ENCODE results near the gene C19orf38. TPM values are rescaled to one million over a fixed set of nuclear protein-coding genes. Genes with fewer than 3 reads are reported as not detected.

The C19orf38 gene
- total RNA-seq, 1 donor from 2014 or later = 0.44 TPM

DNA sequence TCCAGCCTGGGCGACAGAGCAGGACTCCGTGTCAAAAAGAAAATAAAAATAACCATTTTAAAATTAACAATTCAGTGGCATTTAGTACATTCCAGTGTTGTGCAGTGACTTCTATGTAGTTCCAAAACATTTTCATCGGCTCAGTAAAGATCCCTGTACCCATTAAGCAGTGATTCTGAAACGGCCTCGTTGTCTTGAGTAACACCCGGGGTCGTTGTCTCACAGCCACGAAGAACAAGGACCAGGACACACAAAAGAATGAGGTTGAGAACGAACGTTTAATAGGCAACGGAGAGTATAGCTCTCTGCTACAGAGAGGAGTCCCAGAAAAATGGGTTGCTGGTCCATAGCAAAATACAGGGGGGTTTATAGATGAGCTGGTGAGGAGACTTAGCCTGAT is 9.8 kb upstream of the C19orf38 start:
- no peak for DNase-seq
- H3K9me3 Mint-ChIP-seq (ENCODE audit: unreplicated experiment) = peaks cover 13% of the 10 kb centered on the region
- no peaks in the 10 kb centered on the region for H3K36me3 Mint-ChIP-seq (ENCODE audit: unreplicated experiment)
- H3K27me3 Mint-ChIP-seq (ENCODE audit: unreplicated experiment) = peaks cover 19% of the 10 kb centered on the region
- TF ChIP-seq, protein P1, sequence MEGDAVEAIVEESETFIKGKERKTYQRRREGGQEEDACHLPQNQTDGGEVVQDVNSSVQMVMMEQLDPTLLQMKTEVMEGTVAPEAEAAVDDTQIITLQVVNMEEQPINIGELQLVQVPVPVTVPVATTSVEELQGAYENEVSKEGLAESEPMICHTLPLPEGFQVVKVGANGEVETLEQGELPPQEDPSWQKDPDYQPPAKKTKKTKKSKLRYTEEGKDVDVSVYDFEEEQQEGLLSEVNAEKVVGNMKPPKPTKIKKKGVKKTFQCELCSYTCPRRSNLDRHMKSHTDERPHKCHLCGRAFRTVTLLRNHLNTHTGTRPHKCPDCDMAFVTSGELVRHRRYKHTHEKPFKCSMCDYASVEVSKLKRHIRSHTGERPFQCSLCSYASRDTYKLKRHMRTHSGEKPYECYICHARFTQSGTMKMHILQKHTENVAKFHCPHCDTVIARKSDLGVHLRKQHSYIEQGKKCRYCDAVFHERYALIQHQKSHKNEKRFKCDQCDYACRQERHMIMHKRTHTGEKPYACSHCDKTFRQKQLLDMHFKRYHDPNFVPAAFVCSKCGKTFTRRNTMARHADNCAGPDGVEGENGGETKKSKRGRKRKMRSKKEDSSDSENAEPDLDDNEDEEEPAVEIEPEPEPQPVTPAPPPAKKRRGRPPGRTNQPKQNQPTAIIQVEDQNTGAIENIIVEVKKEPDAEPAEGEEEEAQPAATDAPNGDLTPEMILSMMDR (IDR thresholded peaks at IDR 0.05; ENCODE audit: partially characterized antibody, unreplicated experiment) = no peak
- H3K4me1 Mint-ChIP-seq (ENCODE audit: low read depth, unreplicated experiment) = peaks cover 6% of the 10 kb centered on the region
- peak overlapping the region; percentile 6 for H3K4me3 Mint-ChIP-seq (ENCODE audit: unreplicated experiment)
- no peak overlapping the region for H3K27ac Mint-ChIP-seq (ENCODE audit: unreplicated experiment)

DNA sequence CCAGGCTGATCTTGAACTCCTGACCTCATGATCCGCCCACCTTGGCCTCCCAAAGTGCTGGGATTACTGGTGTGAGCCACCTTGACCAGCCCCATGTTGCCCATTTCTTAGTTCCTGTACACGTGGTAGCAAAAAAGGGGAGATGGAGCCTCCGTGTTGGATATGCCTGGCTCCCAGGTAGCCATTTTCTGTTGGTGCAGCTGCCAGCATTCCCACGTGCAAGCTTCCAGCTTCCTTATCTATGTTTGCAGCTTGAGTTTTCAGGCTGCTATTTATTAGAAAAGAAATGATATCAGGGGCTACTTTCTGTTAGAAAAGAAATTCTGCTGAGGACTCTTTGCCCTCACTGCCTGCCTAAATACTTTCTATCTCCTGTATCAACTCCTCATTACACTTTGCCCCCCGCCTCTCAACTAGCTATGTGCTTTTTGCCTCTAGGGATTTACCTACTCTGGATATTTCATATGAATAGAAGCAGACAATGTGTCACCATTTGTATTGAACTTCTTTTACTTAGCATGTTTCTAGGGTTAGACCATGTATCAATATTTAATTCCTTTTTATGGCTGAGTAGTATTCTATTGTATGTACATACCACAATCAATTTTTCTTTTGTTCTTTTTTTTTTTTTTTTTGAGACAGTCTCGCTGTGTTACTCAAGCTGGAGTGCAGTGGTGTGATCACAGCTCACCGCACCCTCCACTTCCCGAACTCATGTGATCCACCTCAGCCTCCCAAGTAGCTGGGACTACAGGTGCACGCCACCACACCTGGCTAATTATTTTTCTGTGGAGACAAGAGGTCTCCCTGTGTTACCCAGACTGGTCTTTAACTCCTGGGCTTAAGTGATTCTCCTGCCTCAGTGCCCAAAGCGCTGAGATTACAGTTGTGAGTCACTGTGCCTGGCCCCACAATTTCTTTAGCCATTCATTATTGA is 8.8 kb upstream of the C19orf38 start:
- Mint-ChIP-seq H3K9me3 (ENCODE audit: unreplicated experiment) (peaks cover 10% of the 10 kb centered on the region), H3K4me3 (ENCODE audit: unreplicated experiment) (no peak overlapping the region), H3K36me3 (ENCODE audit: unreplicated experiment) (no peaks in the 10 kb centered on the region), H3K27me3 (ENCODE audit: unreplicated experiment) (peaks cover 22% of the 10 kb centered on the region), H3K4me1 (ENCODE audit: low read depth, unreplicated experiment) (peaks cover 6% of the 10 kb centered on the region), H3K27ac (ENCODE audit: unreplicated experiment) (no peak overlapping the region)
- TF ChIP-seq, protein P1 (IDR thresholded peaks at IDR 0.05; ENCODE audit: partially characterized antibody, unreplicated experiment) = no peak
- no peak for DNase-seq

DNA sequence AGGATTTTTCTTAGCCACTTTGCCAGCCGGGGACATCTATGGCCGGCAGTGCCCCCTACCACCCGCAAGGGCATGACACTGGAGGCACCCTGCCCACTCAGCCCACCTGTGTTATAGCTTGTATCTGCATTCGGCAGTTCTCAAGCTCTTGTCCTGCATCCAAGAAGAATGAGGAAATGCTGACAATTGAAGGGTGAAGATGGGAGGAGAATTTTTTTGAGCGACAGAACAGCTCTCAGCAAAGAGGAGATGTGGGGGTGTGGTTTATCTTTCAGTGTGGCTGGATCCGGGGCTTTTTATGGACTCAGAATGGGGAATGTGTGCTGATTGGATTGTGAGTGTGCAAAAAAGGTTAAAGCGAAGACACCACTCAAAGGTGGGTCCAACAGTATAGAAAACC is 5.4 kb upstream of the C19orf38 start:
- H3K27ac Mint-ChIP-seq (ENCODE audit: unreplicated experiment) = no peak overlapping the region
- no peaks in the 10 kb centered on the region for H3K4me1 Mint-ChIP-seq (ENCODE audit: low read depth, unreplicated experiment)
- H3K27me3 Mint-ChIP-seq (ENCODE audit: unreplicated experiment) = peaks cover 12% of the 10 kb centered on the region
- DNase-seq = no peak
- H3K9me3 Mint-ChIP-seq (ENCODE audit: unreplicated experiment) = peaks cover 7% of the 10 kb centered on the region
- TF ChIP-seq, protein P1 (IDR thresholded peaks at IDR 0.05; ENCODE audit: partially characterized antibody, unreplicated experiment) = no peak
- H3K36me3 Mint-ChIP-seq (ENCODE audit: unreplicated experiment) = peaks cover 6% of the 10 kb centered on the region
- no peak overlapping the region for H3K4me3 Mint-ChIP-seq (ENCODE audit: unreplicated experiment)

DNA sequence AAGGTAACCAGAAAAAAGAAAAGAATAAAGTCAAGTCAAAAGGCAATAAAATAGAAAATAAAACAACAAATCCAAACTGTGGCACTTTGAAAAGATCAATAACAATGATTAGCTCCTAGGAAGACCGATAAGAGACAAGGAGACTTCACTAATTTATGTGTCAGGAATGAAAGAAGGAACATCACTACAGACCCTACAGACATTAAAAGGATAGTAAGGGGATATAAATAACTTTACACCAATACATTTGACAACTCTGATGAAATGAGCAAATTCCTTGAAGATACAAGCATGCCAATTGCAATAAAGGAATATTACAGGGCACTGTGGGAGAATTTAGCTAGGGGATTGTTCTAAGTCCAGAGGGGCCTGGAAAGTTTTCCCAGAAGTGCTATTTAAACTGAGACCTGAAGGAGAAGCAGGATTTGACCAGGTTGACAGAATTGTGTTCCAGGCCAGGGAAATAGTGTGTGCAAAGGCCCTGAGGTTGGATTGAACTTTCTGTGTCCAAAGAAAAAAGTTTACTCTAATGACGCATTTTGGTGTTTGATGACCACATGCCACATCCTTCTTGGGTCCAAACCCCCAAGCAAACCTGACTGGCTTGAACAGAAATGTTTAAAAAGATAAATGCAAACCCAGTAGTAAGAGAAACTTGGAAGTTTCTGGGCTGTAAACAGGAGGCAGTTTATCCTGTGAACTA is 1.6 kb upstream of the C19orf38 start:
- H3K27me3 Mint-ChIP-seq (ENCODE audit: unreplicated experiment) = peaks cover 12% of the 10 kb centered on the region
- no peaks in the 10 kb centered on the region for H3K4me1 Mint-ChIP-seq (ENCODE audit: low read depth, unreplicated experiment)
- peaks cover 6% of the 10 kb centered on the region for H3K36me3 Mint-ChIP-seq (ENCODE audit: unreplicated experiment)
- no peak overlapping the region for H3K4me3 Mint-ChIP-seq (ENCODE audit: unreplicated experiment)
- H3K27ac Mint-ChIP-seq (ENCODE audit: unreplicated experiment) = no peak overlapping the region
- no peak for DNase-seq
- H3K9me3 Mint-ChIP-seq (ENCODE audit: unreplicated experiment) = peaks cover 7% of the 10 kb centered on the region
- TF ChIP-seq, protein P1 (IDR thresholded peaks at IDR 0.05; ENCODE audit: partially characterized antibody, unreplicated experiment) = no peak

Data from glutamatergic neuron (in vitro differentiated cells).